ENCODE results near the gene OSGEPL1.
"Not testable (repeated sequence)": the region's sequence is repeated elsewhere in the genome, so short reads cannot be mapped to it uniquely, and the experiment has no call there.

The OSGEPL1 gene

GRCh38 chr2:189726271-189726670 is 36.3 kb downstream of the OSGEPL1 start:
- Histone ChIP-seq H3K4me1 (ENCODE audit: insufficient read depth, low read length) (no peaks in the 10 kb centered on the region), H3K9me3 (ENCODE audit: insufficient read depth, low read depth, low read length) (no peaks in the 10 kb centered on the region), H3K36me3 (ENCODE audit: insufficient read depth, low read length) (no peaks in the 10 kb centered on the region), H3K27ac (ENCODE audit: low read depth, low read length) (no peak overlapping the region), H3K4me3 (ENCODE audit: low read length) (no peak overlapping the region), H3K9ac (ENCODE audit: low read depth, low read length) (no peak overlapping the region), H3K27me3 (ENCODE audit: insufficient read depth, low read length) (no peaks in the 10 kb centered on the region)
- WGBS, result 88% methylated on average over 1 of the region's 1 CpG

- Histone ChIP-seq H3K4me1 (ENCODE audit: insufficient read depth, low read length) (no peaks in the 10 kb centered on the region), H3K27me3 (ENCODE audit: insufficient read depth, low read length) (no peaks in the 10 kb centered on the region), H3K4me3 (ENCODE audit: low read length) (no peak overlapping the region), H3K9me3 (ENCODE audit: insufficient read depth, low read depth, low read length) (no peaks in the 10 kb centered on the region), H3K27ac (ENCODE audit: low read depth, low read length) (no peak overlapping the region), H3K36me3 (ENCODE audit: insufficient read depth, low read length) (no peaks in the 10 kb centered on the region), H3K9ac (ENCODE audit: low read depth, low read length) (no peak overlapping the region)
These were observed 39.4 kb downstream of the OSGEPL1 start for GRCh38 chr2:189723192-189723591.

GRCh38 chr2:189719571-189719970 is 43.0 kb downstream of the OSGEPL1 start:
- H3K9ac ChIP-seq (ENCODE audit: low read depth, low read length), result no peak overlapping the region
- WGBS, result 93% methylated on average over 3 of the region's 4 CpGs
- H3K4me1 ChIP-seq (ENCODE audit: insufficient read depth, low read length), result no peaks in the 10 kb centered on the region
- H3K27me3 ChIP-seq (ENCODE audit: insufficient read depth, low read length), result no peaks in the 10 kb centered on the region
- no peaks in the 10 kb centered on the region for H3K9me3 ChIP-seq (ENCODE audit: insufficient read depth, low read depth, low read length)
- no peaks in the 10 kb centered on the region for H3K36me3 ChIP-seq (ENCODE audit: insufficient read depth, low read length)
- H3K27ac ChIP-seq (ENCODE audit: low read depth, low read length), result no peak overlapping the region
- no peak overlapping the region for H3K4me3 ChIP-seq (ENCODE audit: low read length)

- not testable (repeated sequence) for H3K27ac ChIP-seq (ENCODE audit: low read depth, low read length); H3K9me3 ChIP-seq (ENCODE audit: insufficient read depth, low read depth, low read length); H3K4me1 ChIP-seq (ENCODE audit: insufficient read depth, low read length); H3K9ac ChIP-seq (ENCODE audit: low read depth, low read length); H3K4me3 ChIP-seq (ENCODE audit: low read length); H3K36me3 ChIP-seq (ENCODE audit: insufficient read depth, low read length); H3K27me3 ChIP-seq (ENCODE audit: insufficient read depth, low read length)
- WGBS, result 100% methylated on average over 1 of the region's 1 CpG
These were observed 45.0 kb downstream of the OSGEPL1 start for GRCh38 chr2:189717593-189717992.

GRCh38 chr2:189709501-189710221 is 52.9 kb downstream of the OSGEPL1 start:
- peaks cover 9% of the 10 kb centered on the region; the same call in 1 of the 2 replicates for H3K9me3 ChIP-seq (ENCODE audit: insufficient read depth, low read depth, low read length)
- no peak overlapping the region for H3K9ac ChIP-seq (ENCODE audit: low read depth, low read length)
- 0 out of 2 replicates have a peak, but pooled peaks cover 7% of the 10 kb centered on the region for H3K4me1 ChIP-seq (ENCODE audit: insufficient read depth, low read length)
- H3K27ac ChIP-seq (ENCODE audit: low read depth, low read length), result no peak overlapping the region
- no peak overlapping the region for H3K4me3 ChIP-seq (ENCODE audit: low read length)
- H3K27me3 ChIP-seq (ENCODE audit: insufficient read depth, low read length), result no peaks in the 10 kb centered on the region
- H3K36me3 ChIP-seq (ENCODE audit: insufficient read depth, low read length), result no peaks in the 10 kb centered on the region
- 91% methylated on average over 5 of the region's 5 CpGs for WGBS

GRCh38 chr2:189702071-189702470 is 60.5 kb downstream of the OSGEPL1 start:
- Histone ChIP-seq H3K4me3 (ENCODE audit: low read length) (no peak overlapping the region), H3K27me3 (ENCODE audit: insufficient read depth, low read length) (no peaks in the 10 kb centered on the region), H3K36me3 (ENCODE audit: insufficient read depth, low read length) (no peaks in the 10 kb centered on the region), H3K9ac (ENCODE audit: low read depth, low read length) (no peak overlapping the region), H3K9me3 (ENCODE audit: insufficient read depth, low read depth, low read length) (no peaks in the 10 kb centered on the region), H3K27ac (ENCODE audit: low read depth, low read length) (no peak overlapping the region), H3K4me1 (ENCODE audit: insufficient read depth, low read length) (no peaks in the 10 kb centered on the region)

- H3K9me3 ChIP-seq (ENCODE audit: insufficient read depth, low read depth, low read length), result no peaks in the 10 kb centered on the region
- H3K36me3 ChIP-seq (ENCODE audit: insufficient read depth, low read length), result no peaks in the 10 kb centered on the region
- no peaks in the 10 kb centered on the region for H3K4me1 ChIP-seq (ENCODE audit: insufficient read depth, low read length)
- 47% methylated on average over 2 of the region's 2 CpGs for WGBS
- no peak overlapping the region for H3K4me3 ChIP-seq (ENCODE audit: low read length)
- no peaks in the 10 kb centered on the region for H3K27me3 ChIP-seq (ENCODE audit: insufficient read depth, low read length)
- H3K9ac ChIP-seq (ENCODE audit: low read depth, low read length), result no peak overlapping the region
- no peak overlapping the region for H3K27ac ChIP-seq (ENCODE audit: low read depth, low read length)
These were observed 61.9 kb downstream of the OSGEPL1 start for GRCh38 chr2:189700681-189701080.

GRCh38 chr2:189698020-189698887 is 64.3 kb downstream of the OSGEPL1 start:
- no peaks in the 10 kb centered on the region for H3K9me3 ChIP-seq (ENCODE audit: insufficient read depth, low read depth, low read length)
- no peak overlapping the region for H3K27ac ChIP-seq (ENCODE audit: low read depth, low read length)
- peak overlapping the region; percentile 59 for H3K4me3 ChIP-seq (ENCODE audit: low read length)
- 31% methylated on average over 6 of the region's 6 CpGs for WGBS
- H3K36me3 ChIP-seq (ENCODE audit: insufficient read depth, low read length), result no peaks in the 10 kb centered on the region
- H3K9ac ChIP-seq (ENCODE audit: low read depth, low read length), result peak overlapping the region; percentile 30; the same call in 1 of the 2 replicates
- no peaks in the 10 kb centered on the region for H3K4me1 ChIP-seq (ENCODE audit: insufficient read depth, low read length)
- H3K27me3 ChIP-seq (ENCODE audit: insufficient read depth, low read length), result no peaks in the 10 kb centered on the region

Measured in HUES64 (cell line).